NOMO-1 treated with DMSO at 0.1 percent for 48 hours (cell line): ENCODE measurements around the gene MEI1.
"Not testable (repeated sequence)": the region's sequence is repeated elsewhere in the genome, so short reads cannot be mapped to it uniquely, and the experiment has no call there.

Source experiments
- DNase-seq: peaks from one replicate; lab custom pipeline; 2025; ENCODE audit not compliant: unreplicated experiment; lab: John Stamatoyannopoulos, UW

Gene MEI1, protein sequence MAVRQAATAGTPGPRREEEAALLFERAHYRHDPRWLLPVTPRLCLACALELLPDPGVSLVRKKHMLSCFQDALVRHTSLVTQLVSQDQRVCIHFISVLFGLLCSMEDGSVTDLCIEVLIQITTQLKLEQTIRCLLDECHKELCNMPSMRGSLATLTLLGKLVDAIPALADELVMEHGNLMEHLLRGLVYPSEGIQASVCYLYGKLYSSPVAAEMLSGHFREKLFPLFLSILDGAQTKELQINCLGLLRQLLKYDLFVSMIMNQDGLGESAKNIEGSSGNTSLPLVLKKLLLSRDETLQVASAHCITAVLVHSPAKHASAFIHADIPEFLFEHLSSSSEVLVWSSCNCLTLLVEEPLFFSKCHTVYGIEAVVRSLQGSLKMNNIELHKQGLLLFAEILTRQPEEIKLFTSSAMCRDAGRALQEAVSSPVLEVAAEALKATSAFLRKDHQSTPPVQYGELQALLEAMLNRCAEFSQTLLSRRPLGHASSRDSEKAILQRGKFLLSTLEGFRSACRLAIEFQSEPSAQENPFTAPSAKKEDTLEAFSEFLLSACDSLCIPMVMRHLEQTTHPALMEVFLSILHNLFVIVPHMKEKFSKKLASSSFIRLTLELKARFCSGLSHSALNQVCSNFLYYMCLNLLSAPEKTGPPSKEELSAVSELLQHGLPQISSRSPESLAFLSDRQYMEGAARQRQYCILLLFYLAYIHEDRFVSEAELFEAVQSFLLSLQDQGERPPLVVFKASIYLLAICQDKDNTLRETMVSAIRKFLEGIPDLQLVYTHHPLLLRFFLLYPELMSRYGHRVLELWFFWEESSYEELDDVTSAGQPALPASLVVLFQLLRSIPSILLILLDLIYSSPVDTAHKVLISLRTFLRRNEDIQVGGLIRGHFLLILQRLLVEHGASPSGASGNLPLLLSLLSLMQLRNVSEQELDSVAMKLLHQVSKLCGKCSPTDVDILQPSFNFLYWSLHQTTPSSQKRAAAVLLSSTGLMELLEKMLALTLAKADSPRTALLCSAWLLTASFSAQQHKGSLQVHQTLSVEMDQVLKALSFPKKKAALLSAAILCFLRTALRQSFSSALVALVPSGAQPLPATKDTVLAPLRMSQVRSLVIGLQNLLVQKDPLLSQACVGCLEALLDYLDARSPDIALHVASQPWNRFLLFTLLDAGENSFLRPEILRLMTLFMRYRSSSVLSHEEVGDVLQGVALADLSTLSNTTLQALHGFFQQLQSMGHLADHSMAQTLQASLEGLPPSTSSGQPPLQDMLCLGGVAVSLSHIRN

DNA sequence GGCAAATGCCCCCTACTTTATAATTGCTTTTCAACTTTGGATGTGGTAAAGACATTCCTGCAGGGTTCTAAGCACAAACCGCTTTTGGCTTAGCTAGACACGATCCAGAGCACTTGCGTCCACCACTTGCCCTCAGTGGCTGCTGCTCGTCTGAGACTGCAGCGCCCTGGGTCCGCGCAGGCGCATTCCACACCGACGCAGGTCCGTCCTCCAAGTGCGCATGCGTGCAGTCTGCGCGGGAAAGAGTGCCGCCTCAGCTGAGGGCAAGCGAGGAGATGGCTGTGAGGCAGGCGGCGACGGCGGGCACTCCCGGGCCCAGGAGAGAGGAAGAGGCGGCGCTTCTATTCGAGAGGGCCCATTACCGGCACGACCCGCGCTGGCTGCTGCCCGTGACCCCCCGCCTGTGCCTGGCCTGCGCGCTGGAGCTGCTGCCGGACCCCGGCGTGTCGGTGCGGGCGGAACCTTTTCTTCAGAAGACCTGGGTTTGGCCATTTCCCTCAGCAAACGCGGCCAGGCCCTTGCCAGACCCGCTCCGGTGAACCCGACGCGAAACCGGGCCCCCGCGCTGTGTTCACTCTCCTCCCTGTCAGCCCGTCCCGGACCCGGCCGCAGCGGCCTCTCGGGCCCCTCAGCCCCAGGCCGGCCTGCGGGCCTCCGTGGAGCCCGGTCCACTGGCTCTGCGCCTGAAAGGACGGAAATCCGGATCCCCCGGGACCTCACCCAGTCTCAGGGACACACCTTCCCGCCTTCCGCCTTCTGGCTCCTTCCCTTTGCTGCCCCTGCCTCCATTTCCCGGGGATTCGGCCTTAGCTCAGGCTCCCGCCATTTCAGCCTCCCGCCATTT, at the start of gene MEI1:
Gene MEI1 (plus strand): TSS at position 240 of the 844 bp plus-strand sequence. CDS start 36 bp downstream, at position 276.
- DNase-seq, result no peak

GRCh38 chr22:41650229-41650628, 49.1 kb upstream of the MEI1 start:
- no peak for DNase-seq

GRCh38 chr22:41650821-41651220, 48.5 kb upstream of the MEI1 start:
- no peak for DNase-seq

- no peak for DNase-seq
These were observed 45.0 kb upstream of the MEI1 start for GRCh38 chr22:41654322-41654721.

DNA sequence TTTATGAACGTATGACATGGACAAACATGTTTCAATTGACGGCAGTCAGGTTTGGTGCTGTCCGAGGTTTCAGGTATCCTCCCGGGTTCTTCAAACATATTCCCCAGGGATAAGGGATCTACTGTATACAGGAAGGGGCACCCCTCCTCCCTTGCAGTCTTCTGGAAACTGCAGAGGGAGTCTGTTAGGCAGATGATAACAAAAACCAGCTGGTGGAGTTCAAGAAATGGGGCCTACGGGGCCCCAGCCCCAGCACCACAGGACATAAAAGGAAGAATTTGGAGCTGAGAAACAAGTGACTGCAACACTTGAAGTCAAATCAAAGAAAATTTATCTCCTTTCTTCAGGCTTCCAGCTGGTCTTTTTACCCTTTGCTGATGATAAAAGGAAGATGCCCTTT, 42.7 kb upstream of the MEI1 start:
- DNase-seq, result no peak

DNA sequence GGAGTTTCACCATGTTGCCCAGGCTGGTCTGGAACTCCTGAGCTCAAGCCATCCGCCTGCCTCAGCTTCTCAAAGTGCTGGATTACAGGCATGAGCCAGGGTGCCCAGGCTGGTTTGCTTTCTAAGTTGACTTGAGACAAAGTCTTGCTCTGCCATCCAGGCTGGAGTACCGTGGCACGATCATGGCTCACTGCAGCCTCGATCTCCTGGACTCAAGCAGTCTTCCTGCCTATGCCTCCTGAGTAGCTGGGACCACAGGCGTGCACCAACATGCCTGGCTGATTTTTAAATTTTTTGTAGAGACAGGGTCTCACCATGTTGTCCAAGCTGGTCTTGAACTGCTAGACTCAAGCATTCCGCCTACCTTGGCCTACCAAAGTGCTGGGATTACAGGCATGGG, 41.6 kb upstream of the MEI1 start:
- DNase-seq, result no peak

DNA sequence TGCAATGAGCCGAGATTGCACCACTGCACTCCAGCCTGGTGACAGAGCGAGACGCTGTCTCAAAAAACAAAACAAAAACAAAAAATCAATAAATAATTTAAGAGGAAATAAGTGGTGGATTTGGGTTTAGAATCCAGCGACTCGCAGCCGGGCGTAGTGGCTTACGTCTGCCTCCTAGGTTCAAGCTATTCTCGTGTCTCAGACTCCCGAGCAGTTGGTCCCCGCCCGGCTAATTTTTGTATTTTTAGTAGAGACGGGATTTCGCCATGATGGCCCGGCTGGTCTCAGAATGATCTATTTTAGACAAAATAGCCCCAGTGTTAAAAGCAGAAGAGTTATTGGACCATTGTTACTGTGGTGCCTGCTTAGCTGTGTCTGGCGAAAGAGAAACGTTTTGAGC, 40.4 kb upstream of the MEI1 start:
- DNase-seq, result no peak

- DNase-seq, result no peak
These were observed 39.4 kb upstream of the MEI1 start for GRCh38 chr22:41659941-41660340.

GRCh38 chr22:41660416-41660815, 38.9 kb upstream of the MEI1 start:
- DNase-seq, result no peak

DNA sequence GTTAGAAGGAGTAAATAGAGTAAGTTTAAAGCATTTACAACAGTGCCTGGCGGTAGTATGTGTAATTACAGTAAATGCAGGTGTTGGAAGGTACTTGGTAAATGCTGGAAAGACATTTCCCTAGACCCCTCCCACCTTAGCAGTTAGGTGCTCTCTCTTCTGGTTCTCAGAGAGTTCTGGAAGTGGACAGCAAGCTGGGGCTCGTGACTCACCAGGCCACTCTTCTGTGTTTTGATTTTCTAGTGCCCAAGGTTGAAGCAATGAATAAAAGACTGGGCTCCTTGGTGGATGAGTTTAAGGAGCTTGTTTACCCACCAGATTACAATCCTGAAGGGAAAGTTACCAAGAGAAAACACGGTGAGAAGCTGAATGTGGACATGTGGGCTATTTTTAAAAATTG, 38.2 kb upstream of the MEI1 start:
- no peak for DNase-seq

GRCh38 chr22:41661713-41662112, 37.6 kb upstream of the MEI1 start:
- no peak for DNase-seq

DNA sequence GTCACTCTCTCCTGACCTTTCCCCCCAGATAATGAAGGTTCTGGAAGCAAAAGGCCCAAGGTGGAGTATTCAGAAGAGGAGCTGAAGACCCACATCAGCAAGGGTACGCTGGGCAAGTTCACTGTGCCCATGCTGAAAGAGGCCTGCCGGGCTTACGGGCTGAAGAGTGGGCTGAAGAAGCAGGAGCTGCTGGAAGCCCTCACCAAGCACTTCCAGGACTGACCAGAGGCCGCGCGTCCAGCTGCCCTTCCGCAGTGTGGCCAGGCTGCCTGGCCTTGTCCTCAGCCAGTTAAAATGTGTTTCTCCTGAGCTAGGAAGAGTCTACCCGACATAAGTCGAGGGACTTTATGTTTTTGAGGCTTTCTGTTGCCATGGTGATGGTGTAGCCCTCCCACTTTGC, 35.7 kb upstream of the MEI1 start:
- DNase-seq, result not testable (repeated sequence)

- no peak for DNase-seq
These were observed 34.8 kb upstream of the MEI1 start for GRCh38 chr22:41664490-41664889.

DNA sequence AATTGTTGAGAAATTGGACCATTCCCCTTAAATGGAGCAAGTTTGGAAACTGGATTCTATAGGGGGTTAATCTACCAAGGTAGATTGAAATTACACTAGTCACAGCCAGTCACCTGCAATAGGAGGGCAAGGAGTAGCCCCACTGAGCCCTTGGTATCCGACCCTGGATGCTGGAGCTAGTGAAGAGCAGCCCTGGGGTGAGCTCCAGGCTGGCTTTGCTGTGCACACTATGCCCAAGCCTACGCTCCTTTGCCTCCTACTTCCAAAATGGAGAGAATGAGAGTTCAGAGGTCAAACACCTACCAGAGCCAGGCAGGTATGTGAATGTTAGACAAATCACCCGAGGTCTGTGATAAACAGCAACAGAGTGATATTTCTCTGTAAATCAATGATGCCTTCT, 34.4 kb upstream of the MEI1 start:
- no peak for DNase-seq

- DNase-seq, result no peak
These were observed 30.1 kb upstream of the MEI1 start for GRCh38 chr22:41668971-41669911.

GRCh38 chr22:41672096-41672495, 27.2 kb upstream of the MEI1 start:
- not testable (repeated sequence) for DNase-seq

DNA sequence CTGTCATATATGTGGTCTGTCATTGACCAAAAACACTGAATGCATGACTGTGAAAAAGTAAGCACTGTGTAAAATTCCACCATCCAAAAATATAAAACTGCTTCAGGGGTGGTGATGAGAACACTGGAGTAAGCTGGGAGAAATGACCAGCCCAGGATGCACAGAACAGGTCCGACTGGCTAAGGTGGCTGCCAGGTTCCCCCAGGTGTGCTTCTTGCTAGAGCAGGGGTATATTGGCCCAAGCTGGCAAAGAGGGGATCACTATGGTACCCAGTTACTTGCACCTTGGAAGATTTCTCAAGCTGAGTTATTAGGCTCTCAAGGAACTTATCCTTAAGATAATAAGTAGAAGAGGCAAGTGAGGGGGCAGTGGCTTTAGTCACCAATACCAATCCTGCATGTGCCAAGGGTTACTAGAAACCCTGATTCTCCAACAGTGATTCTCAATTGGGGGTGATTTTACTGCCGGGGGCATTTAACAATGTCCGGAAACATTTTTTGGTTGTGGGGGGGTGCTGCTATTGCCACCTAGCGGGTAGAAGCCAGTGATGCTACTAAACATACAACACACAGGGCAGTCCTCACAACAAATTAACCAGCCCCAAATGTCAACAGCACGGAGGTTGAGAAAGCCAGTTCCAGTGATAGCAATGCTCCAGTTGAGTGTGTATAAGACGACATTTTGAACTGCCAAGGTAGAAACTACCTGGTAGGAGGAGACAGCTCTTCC, 26.4 kb upstream of the MEI1 start:
- DNase-seq, result no peak

GRCh38 chr22:41674846-41675340, 24.4 kb upstream of the MEI1 start:
- no peak for DNase-seq
